ENCODE measurements around the gene ERN1.

The ERN1 gene

GRCh38 chr17:64002658-64003525, 127.1 kb downstream of the ERN1 start:
- H3K36me3 Mint-ChIP-seq (ENCODE audit: low read depth): peaks cover 12% of the 10 kb centered on the region
- peaks cover 30% of the 10 kb centered on the region for H3K4me1 Mint-ChIP-seq (ENCODE audit: low read depth)
- peaks cover 3% of the 10 kb centered on the region for H3K27me3 Mint-ChIP-seq
- H3K27ac Mint-ChIP-seq: no peak overlapping the region
- no peak overlapping the region for H3K4me3 Mint-ChIP-seq
- no peaks in the 10 kb centered on the region for H3K9me3 Mint-ChIP-seq

DNA sequence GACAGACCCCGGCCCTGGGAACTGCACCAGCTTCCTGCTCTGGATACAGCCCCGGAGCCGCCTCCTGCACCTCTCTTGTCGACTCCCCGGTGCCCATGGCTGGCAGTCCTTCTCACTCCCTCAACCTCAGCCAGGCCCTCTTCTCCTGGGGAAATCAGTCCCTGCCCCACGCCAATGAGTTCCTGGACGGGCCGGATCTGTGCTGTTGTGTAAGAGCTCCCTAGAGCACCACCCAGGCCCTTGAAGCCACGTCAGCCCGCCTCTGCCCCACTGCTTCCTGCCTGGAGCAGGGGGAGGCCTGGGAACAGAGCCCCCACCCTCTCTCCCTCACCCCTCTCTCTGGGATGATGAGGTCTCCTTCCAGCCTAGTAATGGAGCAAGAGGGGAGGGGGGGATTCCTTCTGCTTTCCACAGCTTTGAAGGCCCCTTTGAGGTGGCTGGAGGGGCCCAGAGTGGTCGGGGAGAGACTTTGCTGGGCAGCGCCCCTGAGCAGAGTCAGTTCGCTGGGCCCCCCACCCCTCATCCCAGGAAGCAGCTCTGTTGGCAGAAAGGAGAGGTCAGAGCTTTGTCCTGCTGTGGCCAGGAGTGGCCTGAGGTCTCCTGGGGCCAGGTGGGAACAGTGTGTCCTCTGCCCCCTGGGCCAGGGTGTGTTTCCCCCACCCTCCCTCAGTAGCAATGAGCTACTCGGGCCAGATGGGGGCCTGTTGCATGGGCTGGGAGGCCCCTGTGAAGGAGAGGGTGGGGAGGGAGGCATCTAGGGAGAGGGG, 128.0 kb downstream of the ERN1 start:
- Mint-ChIP-seq H3K4me3 (no peak overlapping the region), H3K27me3 (peaks cover 3% of the 10 kb centered on the region), H3K36me3 (ENCODE audit: low read depth) (peaks cover 12% of the 10 kb centered on the region), H3K9me3 (no peaks in the 10 kb centered on the region), H3K4me1 (ENCODE audit: low read depth) (peaks cover 25% of the 10 kb centered on the region), H3K27ac (no peak overlapping the region)

GRCh38 chr17:64001091-64001579, 128.8 kb downstream of the ERN1 start:
- Mint-ChIP-seq H3K4me3 (no peak overlapping the region), H3K9me3 (no peaks in the 10 kb centered on the region), H3K4me1 (ENCODE audit: low read depth) (peaks cover 22% of the 10 kb centered on the region), H3K27ac (no peak overlapping the region), H3K27me3 (peaks cover 3% of the 10 kb centered on the region), H3K36me3 (ENCODE audit: low read depth) (peaks cover 12% of the 10 kb centered on the region)

DNA sequence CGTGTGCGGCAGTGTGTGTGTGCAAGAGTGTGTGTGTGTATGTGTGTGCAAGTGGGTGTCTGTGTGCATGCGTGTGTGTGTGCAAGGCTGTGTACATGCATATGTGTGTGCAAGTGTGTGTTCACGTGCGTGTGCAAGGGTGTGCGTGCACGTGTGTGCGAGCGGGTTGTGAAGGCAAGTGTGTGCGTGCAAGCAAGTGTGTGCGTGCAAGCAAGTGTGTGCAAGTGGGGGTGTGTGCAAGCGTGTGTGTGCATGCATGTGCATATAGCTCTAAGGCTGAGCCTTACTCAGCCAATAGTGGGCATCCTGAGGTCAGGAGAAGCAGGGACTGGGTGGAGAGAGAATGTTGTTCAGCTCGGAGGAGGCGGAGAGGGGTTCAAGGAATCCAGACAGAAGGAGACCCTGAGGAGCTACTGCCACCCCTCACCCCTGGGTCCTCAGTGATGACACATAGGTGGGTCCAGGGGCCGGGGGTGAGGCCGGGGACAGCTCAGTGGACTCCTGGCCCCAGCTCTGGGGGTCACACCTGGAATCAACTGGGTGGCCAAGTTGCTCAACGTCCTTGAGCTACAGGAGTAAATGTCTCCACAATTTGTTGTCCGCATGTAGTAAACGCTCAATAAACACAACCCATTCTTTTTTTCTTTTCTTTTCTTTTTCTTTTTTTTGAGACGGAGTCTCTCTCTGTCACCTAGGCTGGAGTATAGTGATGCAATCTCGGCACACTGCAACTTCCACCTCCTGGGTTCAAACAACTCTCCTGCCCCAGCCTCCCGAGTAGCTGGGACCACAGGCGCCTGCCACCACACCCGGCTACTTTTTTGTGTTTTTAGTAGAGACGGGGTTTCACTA, 130.0 kb downstream of the ERN1 start:
- Mint-ChIP-seq H3K4me3 (peak overlapping the region; percentile 84), H3K9me3 (no peaks in the 10 kb centered on the region), H3K27me3 (peaks cover 3% of the 10 kb centered on the region), H3K27ac (no peak overlapping the region), H3K36me3 (ENCODE audit: low read depth) (peaks cover 12% of the 10 kb centered on the region), H3K4me1 (ENCODE audit: low read depth) (peaks cover 22% of the 10 kb centered on the region)

GRCh38 chr17:63998721-63999679, 130.9 kb downstream of the ERN1 start:
- Mint-ChIP-seq H3K27ac (no peak overlapping the region), H3K27me3 (peaks cover 3% of the 10 kb centered on the region), H3K9me3 (no peaks in the 10 kb centered on the region), H3K4me3 (peak overlapping the region; percentile 84), H3K4me1 (ENCODE audit: low read depth) (peaks cover 23% of the 10 kb centered on the region), H3K36me3 (ENCODE audit: low read depth) (peaks cover 7% of the 10 kb centered on the region)

GRCh38 chr17:63998050-63998720, 131.8 kb downstream of the ERN1 start, which contains the start of gene PRR29:
Gene PRR29 (plus strand): TSS chr17:63998351. CDS start chr17:63998365, 14 bp downstream.
- Mint-ChIP-seq H3K27me3 (peaks cover 3% of the 10 kb centered on the region), H3K27ac (no peak within 1 kb of the TSS), H3K4me1 (ENCODE audit: low read depth) (peaks cover 30% of the 10 kb centered on the region), H3K9me3 (no peaks in the 10 kb centered on the region), H3K4me3 (peak within 1 kb of the TSS; percentile 84), H3K36me3 (ENCODE audit: low read depth) (no peaks in the 10 kb centered on the region)

DNA sequence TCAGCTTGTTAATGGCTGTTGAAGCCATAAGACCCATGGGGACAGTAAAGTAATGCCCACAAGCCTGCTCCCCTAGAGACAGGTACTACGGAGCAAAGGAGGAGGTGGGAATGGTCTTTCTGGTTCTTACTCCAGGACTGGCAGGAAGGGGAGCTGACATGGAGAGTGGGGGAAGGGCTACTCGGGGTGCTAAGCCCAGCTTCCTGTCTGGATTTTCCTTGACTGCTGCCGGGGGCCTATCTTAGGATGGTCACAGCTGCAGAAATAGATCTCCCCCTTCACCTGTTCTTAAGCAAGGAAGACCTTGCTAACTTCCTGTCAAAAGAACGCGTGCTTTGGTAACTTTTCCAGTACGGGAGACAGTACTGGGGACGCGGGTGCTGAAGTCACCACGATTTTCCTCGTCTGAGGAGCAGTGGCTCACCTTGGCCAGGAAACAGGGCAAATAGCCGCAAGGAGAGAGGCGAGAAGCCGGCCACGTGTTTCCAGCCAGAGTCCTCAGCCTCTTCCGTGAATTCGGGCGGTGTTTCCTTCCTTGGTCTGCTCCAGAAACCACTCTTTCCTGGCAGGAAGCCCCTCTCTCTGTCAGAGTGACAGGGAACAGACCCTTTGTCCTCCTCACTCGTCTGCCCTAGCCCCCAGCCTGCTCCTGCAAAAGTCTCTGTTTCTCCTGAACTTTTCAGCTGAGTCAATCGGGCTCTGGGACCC, 132.4 kb downstream of the ERN1 start:
- Mint-ChIP-seq H3K36me3 (ENCODE audit: low read depth) (no peaks in the 10 kb centered on the region), H3K9me3 (no peaks in the 10 kb centered on the region), H3K4me1 (ENCODE audit: low read depth) (peaks cover 34% of the 10 kb centered on the region), H3K27ac (no peak overlapping the region), H3K27me3 (peaks cover 3% of the 10 kb centered on the region), H3K4me3 (peak overlapping the region; percentile 84)

DNA sequence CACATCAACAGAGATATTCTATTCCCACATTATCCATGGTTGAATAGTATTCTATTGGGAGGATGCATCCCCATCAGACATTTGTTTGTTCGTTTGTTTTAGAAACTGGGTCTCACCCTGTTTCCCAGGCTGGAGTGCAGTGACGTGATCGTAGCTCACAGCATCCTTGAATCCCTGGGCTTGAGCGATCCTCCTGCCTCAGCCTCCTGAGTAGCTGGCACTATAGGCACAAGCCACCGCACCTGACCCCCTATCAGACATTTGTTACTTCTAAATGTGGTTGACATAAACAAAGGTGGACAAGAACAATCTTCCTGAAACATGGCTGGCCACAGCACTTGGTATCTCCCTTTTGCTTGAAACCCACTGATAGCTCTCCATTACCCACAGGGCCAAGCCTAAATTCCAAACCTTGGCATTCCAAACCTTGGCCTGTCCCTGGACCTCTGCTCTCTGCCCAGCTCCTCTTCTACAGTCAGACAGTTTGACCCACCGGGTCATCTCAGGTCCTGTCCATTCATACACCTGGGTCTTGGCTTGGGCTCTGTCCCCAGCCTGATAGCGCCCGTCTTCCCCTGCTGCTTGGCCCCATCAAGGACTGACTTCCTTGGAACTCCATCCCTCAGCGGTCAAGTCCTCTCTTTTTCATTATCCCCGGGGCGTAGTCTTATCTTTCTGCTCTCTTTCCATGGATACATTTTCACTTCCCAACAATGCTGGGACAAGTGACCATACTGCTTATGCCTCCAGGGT, 133.3 kb downstream of the ERN1 start:
- H3K27me3 Mint-ChIP-seq: peaks cover 3% of the 10 kb centered on the region
- no peak overlapping the region for H3K27ac Mint-ChIP-seq
- H3K4me3 Mint-ChIP-seq: no peak overlapping the region
- H3K9me3 Mint-ChIP-seq: no peaks in the 10 kb centered on the region
- H3K4me1 Mint-ChIP-seq (ENCODE audit: low read depth): peaks cover 35% of the 10 kb centered on the region
- H3K36me3 Mint-ChIP-seq (ENCODE audit: low read depth): no peaks in the 10 kb centered on the region

DNA sequence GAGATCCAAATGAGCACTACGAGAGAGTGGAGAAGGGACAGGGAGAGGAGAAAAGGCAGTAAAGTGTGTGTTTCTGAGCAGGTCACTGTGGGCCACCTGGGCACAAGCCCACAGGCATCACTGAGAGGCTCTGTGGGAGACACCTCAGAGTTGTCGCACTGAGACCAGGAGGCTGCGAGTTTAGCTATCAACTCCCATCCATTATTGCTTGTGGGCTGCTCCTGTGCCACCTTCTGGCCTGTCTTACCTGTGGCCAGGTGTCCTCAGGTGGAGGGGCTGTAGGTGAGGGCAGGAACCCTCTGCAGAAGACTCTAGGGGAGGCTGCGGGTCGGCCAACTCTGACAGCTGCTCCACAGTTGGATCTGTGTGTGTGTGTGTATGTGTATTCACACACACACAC, 134.3 kb downstream of the ERN1 start:
- Mint-ChIP-seq H3K9me3 (no peaks in the 10 kb centered on the region), H3K27me3 (peaks cover 3% of the 10 kb centered on the region), H3K36me3 (ENCODE audit: low read depth) (no peaks in the 10 kb centered on the region), H3K27ac (no peak overlapping the region), H3K4me3 (no peak overlapping the region), H3K4me1 (ENCODE audit: low read depth) (peaks cover 41% of the 10 kb centered on the region)

DNA sequence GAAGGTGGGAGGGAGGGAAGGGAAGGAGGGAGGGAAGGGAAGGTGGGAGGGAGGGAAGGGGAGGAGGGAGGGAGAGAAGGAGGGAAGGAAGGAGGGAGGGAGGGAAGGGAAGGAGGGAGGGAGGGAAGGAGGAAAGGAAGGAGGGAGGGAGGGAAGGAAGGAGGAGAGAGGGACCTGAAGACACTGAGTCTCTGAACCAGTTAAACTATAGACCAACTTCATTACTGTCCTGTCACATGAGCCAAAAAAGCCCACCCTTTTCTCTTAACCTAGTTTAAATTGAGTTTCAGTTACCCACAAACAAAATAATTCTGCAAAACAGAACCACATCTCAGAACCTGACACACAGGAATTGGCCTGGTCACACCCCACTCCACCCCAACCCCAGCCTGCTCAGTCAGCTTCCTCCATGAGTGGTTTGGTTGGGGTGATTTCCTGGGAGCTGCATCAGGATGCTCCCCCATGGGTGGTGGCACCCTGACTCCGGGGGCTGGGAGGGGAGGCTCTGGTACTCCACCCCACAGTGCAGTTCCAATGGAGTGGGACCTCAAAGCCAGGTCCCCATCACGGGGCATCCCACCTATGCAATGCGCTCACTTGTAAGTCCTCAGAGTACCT, 136.5 kb downstream of the ERN1 start:
- Mint-ChIP-seq H3K9me3 (no peaks in the 10 kb centered on the region), H3K4me3 (no peak overlapping the region), H3K36me3 (ENCODE audit: low read depth) (no peaks in the 10 kb centered on the region), H3K27me3 (no peaks in the 10 kb centered on the region), H3K27ac (no peak overlapping the region), H3K4me1 (ENCODE audit: low read depth) (peaks cover 38% of the 10 kb centered on the region)

GRCh38 chr17:63991611-63992010, 138.3 kb downstream of the ERN1 start:
- Mint-ChIP-seq H3K27me3 (no peaks in the 10 kb centered on the region), H3K4me3 (no peak overlapping the region), H3K4me1 (ENCODE audit: low read depth) (peaks cover 33% of the 10 kb centered on the region), H3K9me3 (no peaks in the 10 kb centered on the region), H3K27ac (no peak overlapping the region), H3K36me3 (ENCODE audit: low read depth) (no peaks in the 10 kb centered on the region)
